Natural killer cell (primary cell): ENCODE measurements around the gene ARHGAP19. TPM values are rescaled to one million over a fixed set of nuclear protein-coding genes. Genes with fewer than 3 reads are reported as not detected.

Experiments
- ATAC-seq, 3 donors: fragments of 150-1000 bp in 2 of 3; fragments of 200-7000 bp in 1 of 3; cut with Tn5 transposase; 1 replicate in 1 of 3; 2 replicates in 2 of 3; pipeline ENCODE4 v1.10.0; 2021; ENCODE audit warnings: mild to moderate bottlenecking in 2 of 3, moderate library complexity in 2 of 3
- DNase-seq, 2 donors: peaks; one replicate each; pipeline versions ENCODE4 v3.0.0 to v3.0.0-alpha.2; 2013 to 2021; ENCODE audit warnings: mixed read lengths in 1 of 2
- H3K27ac ChIP-seq: one replicate; pipeline ENCODE4 v1.5.1; 2013; ENCODE audit warnings: mild to moderate bottlenecking, low read length
- H3K27me3 ChIP-seq: one replicate; pipeline ENCODE4 v1.6.1; 2013; ENCODE audit warnings: low read length; ENCODE audit not compliant: control insufficient read depth, insufficient read depth
- H3K36me3 ChIP-seq: one replicate; pipeline ENCODE4 v1.6.1; 2013; ENCODE audit warnings: low read length; ENCODE audit not compliant: control insufficient read depth, insufficient read depth
- H3K4me1 ChIP-seq: one replicate; pipeline ENCODE4 v1.6.1; 2013; ENCODE audit warnings: low read length; ENCODE audit not compliant: control insufficient read depth, insufficient read depth
- H3K4me3 ChIP-seq: one replicate; pipeline ENCODE4 v1.5.1; 2013; ENCODE audit warnings: low read length
- H3K9me3 ChIP-seq: one replicate; pipeline ENCODE4 v1.6.1; 2013; ENCODE audit warnings: low read length; ENCODE audit not compliant: control insufficient read depth, insufficient read depth
- H3K27ac Mint-ChIP-seq, 2 donors: one replicate each; pipeline ENCODE4 v1.8.0; 2022; ENCODE audit warnings: mild to moderate bottlenecking in 2 of 2, mixed read lengths in 2 of 2, moderate library complexity in 1 of 2
- H3K27me3 Mint-ChIP-seq, 2 donors: one replicate each; pipeline ENCODE4 v1.8.0; 2022; ENCODE audit warnings: low read depth in 2 of 2, mixed read lengths in 2 of 2
- H3K36me3 Mint-ChIP-seq: one replicate; pipeline ENCODE4 v1.8.0; 2022; ENCODE audit warnings: mixed read lengths
- H3K4me1 Mint-ChIP-seq, 2 donors: one replicate each; pipeline ENCODE4 v1.8.0; 2022; ENCODE audit warnings: mixed read lengths in 2 of 2
- H3K4me3 Mint-ChIP-seq: one replicate; pipeline ENCODE4 v1.8.0; 2022; ENCODE audit warnings: mild to moderate bottlenecking, moderate library complexity, mixed read lengths
- H3K9me3 Mint-ChIP-seq, 2 donors: one replicate each; pipeline ENCODE4 v1.8.0; 2022; ENCODE audit warnings: mixed read lengths in 2 of 2
- WGBS: methylation state at CpG from one replicate; pipeline ENCODE4 v1.1.7; 2013; ENCODE audit warnings: missing lambda C conversion rate; ENCODE audit not compliant: insufficient coverage; 5-methylcytosine and 5-hydroxymethylcytosine counted together
- intact Hi-C: fragments of 100-400 bp; cut with micrococcal nuclease; formaldehyde crosslinking; loops from one replicate; pipeline ENCODE4 v1.14.2; 2022
- total RNA-seq, 4 donors: library from RNA; stranded (reverse); fragments of 120-200 nt in 1 of 4; gene quantifications; one replicate each; pipeline versions ENCODE4 v1.2.3 to v1.2.4, GENCODE V29; 2013 to 2022
- TF ChIP-seq, protein P1 (sequence below): fragments of 200-600 bp; IDR thresholded peaks from one replicate; pipeline ENCODE4 v1.8.0; 2022; ENCODE audit warnings: antibody characterized with exemption

The ARHGAP19 gene
- total RNA-seq, 3 donors from 2014 or later (not counting 1 experiment from before 2014, with no cell fraction given): 22.6 to 23.3 (median 22.7) TPM

DNA sequence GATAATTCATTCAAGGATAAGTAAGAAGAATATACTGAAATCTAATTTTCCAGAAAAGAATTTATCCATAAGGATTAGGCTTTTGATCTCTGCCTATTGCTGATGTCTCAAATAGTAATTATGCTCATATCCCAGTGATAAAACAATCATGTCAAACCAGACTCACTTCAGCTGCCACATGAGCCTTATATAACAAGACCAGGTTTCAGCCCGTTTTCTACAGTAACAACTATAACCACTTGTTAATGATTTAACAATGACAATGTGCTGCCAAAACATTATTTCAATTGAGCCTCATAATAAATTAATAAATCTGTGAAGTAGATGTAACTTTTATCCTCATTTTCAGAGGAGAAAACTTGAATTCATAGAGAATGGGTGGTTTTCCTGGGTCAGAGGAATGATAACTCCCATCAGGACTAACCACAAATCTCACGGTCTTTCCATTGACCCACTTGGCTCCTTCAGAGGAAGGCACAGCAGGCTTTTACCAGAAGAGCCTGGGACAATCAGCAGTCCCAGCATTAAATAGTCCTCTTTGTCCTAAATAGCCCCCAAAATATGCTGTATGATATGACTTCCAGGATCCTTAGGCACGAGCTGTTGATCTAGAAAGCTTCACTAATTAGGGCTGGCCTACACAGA is 64.2 kb downstream of the ARHGAP19 start:
- H3K27ac Mint-ChIP-seq: no peak overlapping the region
- peaks cover 8% of the 10 kb centered on the region in 2 donors for H3K4me1 Mint-ChIP-seq
- peaks cover 36% of the 10 kb centered on the region for H3K36me3 ChIP-seq
- H3K4me1 ChIP-seq: no peaks in the 10 kb centered on the region
- ATAC-seq (no peak), DNase-seq (no peak)
- no peak overlapping the region for H3K27ac ChIP-seq
- H3K4me3 Mint-ChIP-seq: no peak overlapping the region
- H3K9me3 Mint-ChIP-seq: no peaks in the 10 kb centered on the region
- TF ChIP-seq, protein P1, sequence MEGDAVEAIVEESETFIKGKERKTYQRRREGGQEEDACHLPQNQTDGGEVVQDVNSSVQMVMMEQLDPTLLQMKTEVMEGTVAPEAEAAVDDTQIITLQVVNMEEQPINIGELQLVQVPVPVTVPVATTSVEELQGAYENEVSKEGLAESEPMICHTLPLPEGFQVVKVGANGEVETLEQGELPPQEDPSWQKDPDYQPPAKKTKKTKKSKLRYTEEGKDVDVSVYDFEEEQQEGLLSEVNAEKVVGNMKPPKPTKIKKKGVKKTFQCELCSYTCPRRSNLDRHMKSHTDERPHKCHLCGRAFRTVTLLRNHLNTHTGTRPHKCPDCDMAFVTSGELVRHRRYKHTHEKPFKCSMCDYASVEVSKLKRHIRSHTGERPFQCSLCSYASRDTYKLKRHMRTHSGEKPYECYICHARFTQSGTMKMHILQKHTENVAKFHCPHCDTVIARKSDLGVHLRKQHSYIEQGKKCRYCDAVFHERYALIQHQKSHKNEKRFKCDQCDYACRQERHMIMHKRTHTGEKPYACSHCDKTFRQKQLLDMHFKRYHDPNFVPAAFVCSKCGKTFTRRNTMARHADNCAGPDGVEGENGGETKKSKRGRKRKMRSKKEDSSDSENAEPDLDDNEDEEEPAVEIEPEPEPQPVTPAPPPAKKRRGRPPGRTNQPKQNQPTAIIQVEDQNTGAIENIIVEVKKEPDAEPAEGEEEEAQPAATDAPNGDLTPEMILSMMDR: no peak
- no peak overlapping the region for H3K4me3 ChIP-seq
- WGBS: 87% methylated on average over 3 of the region's 3 CpGs
- H3K9me3 ChIP-seq: no peaks in the 10 kb centered on the region
- H3K27me3 ChIP-seq: no peaks in the 10 kb centered on the region
- peaks cover 16% of the 10 kb centered on the region for H3K36me3 Mint-ChIP-seq
- intact Hi-C loops: no loop called here
- H3K27me3 Mint-ChIP-seq: no peaks in the 10 kb centered on the region

DNA sequence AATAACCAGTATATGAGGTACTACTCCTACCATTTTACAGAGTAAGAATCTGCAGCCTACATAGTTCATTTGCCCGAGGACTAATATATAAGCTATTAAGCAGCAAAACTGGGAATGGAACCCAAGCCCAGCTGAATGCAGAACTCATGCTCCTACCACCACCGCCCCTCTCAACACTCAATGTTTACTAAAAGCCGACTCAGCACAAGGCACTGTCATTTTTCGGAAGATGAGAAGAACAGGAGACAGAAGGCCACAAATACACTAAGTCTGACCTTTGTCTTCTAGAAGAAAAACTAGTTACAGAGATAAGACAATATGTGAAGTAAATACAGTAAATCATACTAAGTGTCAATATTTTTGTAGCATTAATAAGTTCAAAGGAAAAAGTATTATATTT is 66.0 kb downstream of the ARHGAP19 start:
- H3K27ac ChIP-seq: no peak overlapping the region
- Mint-ChIP-seq H3K27me3 (no peaks in the 10 kb centered on the region), H3K36me3 (peaks cover 16% of the 10 kb centered on the region), H3K27ac (no peak overlapping the region), H3K9me3 (no peaks in the 10 kb centered on the region), H3K4me3 (no peak overlapping the region), H3K4me1 (peaks cover 8% of the 10 kb centered on the region in 2 donors)
- 98% methylated on average over 4 of the region's 4 CpGs for WGBS
- TF ChIP-seq, protein P1: no peak
- no peaks in the 10 kb centered on the region for H3K4me1 ChIP-seq
- DNase-seq (no peak), ATAC-seq (no peak)
- H3K36me3 ChIP-seq: peaks cover 40% of the 10 kb centered on the region
- H3K9me3 ChIP-seq: no peaks in the 10 kb centered on the region
- H3K4me3 ChIP-seq: no peak overlapping the region
- intact Hi-C loops: no loop called here
- no peaks in the 10 kb centered on the region for H3K27me3 ChIP-seq

DNA sequence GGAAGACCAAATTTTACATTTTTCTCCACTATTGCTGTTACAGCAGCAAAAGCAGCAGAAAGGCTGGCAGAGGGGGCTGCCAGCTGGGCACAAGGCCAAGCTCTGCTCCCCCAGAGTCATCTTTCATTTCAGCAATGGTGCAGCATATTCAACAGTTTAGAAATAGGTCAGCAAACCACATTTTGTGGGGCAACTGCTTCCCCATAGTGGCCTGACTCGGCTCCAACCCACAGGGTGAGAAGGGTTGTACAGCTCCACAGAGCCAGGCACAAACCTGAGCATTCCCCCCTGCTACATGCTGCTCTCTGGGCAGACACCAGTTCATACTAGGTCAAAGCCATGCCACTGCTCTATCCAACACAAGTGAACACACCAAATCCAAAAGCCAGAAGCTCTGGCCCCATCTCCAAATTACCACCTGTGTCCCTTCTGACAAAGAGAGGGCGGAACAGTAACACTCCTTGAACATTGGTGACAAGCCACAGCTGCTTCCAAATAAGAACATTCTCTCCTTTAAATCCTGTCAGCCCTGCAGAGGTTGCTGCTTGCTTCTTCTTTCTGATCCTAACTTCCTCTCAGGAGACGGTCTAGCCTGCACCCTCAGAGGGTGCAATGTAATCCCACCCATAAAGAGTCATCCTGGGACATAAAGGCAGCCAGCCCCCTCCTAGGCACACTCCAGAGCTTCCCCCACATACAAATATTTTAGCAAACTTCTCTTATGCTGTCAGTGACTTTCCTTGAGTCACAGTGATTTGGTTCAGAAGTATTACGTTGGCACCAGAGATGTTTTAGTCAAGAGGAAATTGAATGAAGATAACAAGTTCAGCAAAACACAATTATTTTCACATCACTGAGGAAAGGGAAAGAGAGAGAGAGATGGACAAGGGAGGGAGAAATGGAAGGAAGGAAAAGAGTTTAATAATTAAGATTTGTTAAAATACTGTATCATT is 67.7 kb downstream of the ARHGAP19 start:
- no peaks in the 10 kb centered on the region for H3K27me3 ChIP-seq
- 42% methylated on average over 3 of the region's 4 CpGs for WGBS
- ATAC-seq: no peak
- no peaks in the 10 kb centered on the region for H3K4me1 ChIP-seq
- TF ChIP-seq, protein P1: no peak
- Mint-ChIP-seq H3K4me3 (no peak overlapping the region), H3K36me3 (peaks cover 12% of the 10 kb centered on the region), H3K27ac (no peak overlapping the region), H3K4me1 (peaks cover 8% of the 10 kb centered on the region in 2 donors), H3K27me3 (no peaks in the 10 kb centered on the region), H3K9me3 (no peaks in the 10 kb centered on the region)
- peaks cover 36% of the 10 kb centered on the region for H3K36me3 ChIP-seq
- intact Hi-C loops: no loop called here
- no peak overlapping the region for H3K4me3 ChIP-seq
- no peak overlapping the region for H3K27ac ChIP-seq
- no peak for DNase-seq
- H3K9me3 ChIP-seq: no peaks in the 10 kb centered on the region
